Forelimb muscle (tissue), 1 donor: ENCODE measurements around the gene SLC35E1. TPM values are rescaled to one million over a fixed set of nuclear protein-coding genes. Genes with fewer than 3 reads are reported as not detected.
"Not testable (repeated sequence)": the region's sequence is repeated elsewhere in the genome, so short reads cannot be mapped to it uniquely, and the experiment has no call there.

Experiments used
- DNase-seq: peaks from one replicate; pipeline ENCODE4 v3.0.0-alpha.2; 2013; ENCODE audit warnings: low read depth
- polyA plus RNA-seq: library from polyadenylated mRNA; unstranded; fragments of 120-200 nt; gene quantifications from one replicate; pipeline ENCODE4 v1.2.1, GENCODE V29; 2013; ENCODE audit not compliant: insufficient read length

SLC35E1 gene
- polyA plus RNA-seq, 1 donor, result 29.9 TPM

DNA sequence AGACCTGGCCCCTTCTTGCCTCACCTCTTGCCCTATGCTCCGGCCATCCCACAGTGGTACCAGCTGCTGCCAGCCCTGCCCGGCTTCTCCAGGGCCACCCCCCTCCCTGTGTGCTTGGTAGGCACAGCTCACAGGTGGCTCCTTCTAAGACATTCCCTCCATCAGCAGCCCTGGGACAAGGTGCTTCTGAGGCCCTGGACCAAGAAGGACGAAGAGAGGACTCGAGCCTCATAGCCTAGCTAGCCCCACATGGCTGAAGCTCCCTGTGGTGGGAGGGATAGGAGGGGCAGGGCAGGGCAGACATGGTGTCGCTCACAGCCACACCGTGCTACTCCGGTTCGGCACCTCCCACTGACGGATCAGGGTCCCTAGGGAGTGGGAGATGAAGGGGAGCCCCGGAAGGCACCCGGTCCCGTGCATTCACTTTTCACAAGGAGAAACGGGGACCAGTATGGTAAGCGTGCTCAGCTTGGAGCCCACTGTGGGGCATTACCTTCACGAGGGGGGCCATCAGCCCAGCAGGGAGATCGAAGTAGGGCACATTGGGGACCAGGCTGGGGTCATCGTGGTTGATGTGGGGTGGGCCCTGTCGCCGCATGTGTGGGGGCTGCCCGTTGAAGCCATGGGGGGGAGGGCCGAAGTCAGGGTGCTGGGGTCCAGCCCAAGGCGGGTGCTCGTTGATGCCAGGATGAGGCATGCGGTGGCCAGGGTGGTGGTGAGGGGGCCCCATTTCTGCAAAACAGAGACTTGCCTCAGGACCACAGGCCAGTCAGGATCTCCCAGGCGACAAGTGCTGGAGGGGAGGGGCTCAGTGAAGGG, 49.4 kb downstream of the SLC35E1 start:
- no peak for DNase-seq

DNA sequence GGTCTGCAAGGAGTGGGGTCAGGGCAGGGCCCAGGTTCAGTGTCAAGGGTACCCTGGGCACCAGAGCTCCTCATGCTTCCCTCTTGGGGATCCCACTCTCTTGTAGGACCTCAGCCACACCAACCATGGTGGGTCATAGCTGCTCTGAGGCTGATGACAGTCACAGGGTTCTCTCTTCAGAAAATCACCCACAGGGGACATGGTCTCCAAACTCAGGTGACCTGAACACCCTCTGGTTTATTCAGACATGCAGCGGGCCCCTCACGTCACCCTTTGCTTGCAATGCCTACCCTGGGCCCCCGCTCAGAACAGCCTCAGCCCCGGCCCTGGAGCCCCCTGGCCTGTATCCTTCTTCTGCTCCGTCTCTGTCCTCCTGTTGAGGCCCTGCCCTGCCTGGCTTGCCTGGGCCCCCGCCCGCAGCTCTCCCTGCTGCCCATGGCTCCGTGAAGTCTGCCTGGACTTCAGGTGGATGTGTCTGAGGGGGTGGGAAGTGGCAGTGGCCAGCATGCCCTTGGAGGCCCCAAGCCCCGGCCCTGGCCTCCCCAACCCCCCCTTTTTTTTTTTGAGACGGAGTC, 50.4 kb downstream of the SLC35E1 start:
- no peak for DNase-seq

DNA sequence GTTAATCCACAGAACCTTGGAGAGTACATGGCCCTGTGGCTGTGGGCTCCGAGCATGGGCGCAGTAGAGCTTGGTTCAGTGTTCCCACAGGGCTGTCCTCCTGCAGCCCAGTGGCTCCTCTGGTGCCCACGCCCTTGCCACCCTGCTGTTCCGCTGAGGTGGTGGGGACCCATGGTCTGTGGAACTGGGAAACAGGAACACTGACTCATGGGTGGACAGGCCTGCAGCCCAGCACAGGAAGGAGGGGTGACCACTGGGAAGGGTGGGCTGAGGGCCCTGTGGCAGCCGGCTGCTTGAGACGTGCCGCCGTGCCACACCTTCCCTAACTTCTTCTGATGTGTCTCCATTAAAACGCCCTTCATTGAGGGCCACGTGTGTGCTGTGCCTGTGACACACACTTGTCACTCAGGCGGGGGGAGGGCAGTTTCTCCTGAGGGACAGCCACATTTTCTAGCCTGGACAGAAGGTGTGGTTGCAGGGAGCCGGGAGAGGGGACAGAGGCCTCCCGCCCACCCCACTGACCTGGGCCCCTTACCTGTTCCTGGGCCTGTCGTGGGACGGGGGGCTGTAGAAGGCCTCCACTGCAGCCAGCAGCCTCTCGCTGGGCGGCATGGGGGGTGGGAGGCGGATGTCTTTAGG, 51.1 kb downstream of the SLC35E1 start:
- DNase-seq, result no peak

DNA sequence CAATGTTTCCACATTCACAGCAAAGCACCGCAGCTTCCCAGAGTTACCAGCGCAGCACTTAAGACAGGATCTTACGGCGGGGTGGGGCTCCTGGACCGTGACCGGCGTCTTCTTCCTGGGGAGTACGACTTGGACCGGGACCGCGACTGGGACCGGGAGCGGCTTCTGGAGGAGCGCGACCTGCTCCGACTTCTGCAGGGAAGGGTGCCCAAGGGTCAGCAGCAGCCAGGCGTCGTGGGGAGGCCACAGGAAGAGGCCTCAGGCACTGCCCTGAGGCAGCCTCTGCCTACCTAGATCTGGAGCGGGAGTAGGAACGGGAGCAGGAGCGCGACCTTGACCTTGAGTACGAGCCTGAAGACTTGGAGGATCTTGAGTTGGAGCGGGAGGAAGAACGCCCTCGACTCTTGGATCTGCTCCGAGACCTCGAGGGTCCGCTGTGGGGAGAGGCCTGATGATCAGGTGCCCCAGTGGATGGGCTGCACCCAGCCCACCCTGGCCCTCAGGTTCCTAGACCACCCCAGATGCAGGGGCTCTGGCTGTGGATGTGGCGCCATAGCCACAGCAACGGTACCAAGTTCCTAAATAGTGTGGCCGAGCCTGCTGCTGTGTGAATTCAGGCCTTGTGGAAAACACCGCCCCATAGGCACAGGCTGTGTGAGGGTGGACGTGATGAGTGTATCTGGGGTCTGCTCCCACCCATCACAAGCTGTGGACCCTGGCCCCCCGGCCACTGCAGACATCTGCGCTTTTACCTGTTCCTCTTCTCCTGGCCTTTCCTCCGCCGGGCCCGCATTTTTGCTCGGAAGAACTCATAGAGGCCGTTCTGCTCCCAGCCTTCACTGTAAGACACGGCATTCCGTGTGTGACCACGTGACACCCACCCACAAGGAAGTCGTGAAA, 51.9 kb downstream of the SLC35E1 start:
- no peak for DNase-seq

DNA sequence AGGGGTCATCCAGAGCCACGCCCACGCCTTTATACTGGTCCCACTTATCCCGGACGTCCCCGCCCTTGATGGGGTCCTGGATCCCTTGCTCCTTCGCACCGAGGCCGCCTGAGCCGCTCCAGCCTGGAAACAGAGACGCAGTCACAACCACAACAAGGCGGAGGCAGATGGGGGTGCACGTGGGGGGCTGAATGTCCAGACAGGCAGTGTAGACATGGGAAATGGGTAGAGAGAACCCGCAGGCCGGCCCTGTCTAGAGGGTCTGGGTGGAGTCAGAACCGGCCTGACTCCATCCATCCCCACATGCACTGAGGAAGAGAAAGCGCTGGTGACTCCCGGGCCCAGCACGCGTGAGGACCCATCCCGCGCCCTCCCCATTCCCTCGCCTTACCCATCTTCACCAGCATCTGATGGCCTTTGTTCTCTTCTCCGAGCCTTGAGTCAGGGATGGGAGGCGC, 53.0 kb downstream of the SLC35E1 start:
- DNase-seq, result no peak

DNA sequence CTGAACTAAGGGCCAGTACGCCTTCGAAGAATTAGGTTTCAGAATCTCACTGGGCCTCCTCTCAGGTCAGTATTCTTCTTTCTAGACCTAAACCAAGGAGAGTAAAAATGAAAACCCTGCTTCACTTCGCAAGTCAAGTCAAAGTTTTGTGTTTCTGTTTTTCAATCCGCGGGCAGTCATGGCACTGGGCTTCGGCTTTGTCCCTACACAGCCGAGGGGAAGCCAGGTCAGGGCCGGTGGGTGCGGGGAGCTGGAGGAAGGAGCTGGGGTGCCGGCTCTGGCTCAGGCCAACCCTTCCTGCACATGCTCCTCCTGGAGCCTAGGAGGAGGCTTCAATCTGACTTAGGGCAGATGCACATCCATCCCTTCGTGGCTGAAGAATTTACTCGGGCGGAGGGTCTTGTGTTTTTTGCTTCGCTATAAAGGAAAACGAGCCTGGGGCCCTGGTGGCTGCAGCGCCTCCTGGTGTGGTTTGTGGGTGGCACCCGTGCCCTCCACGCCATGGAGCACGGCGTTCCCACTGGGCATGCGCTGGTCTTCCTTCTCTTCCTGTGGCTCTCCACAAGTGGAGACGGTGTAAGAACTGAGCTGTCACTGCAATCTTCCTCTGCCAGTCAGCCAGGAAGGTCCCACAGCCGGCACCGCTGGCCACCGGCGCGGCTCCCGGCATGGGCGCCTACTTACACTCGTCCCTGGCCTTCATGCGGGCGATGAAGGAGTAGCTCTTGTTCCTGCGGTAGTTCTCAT, 53.6 kb downstream of the SLC35E1 start:
- no peak for DNase-seq

DNA sequence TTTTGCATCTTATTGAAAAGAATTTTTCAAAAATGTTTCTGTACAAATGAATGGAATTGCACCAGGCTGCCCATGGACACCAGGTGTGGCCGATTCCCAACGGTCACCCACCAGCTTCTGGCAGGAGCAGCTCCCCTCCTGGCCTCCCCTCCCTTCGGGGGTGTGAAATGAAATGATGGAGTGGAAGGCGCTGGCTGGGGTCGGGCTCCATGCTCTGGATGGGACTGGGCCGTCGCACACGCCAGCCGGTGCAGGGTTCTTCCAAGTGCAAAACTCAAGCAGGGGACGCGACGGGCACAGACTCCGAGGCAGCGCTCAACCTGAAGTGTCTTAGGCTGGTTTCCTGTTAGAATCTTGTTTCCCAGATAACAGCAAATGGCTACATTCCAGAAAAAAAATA, 54.2 kb downstream of the SLC35E1 start:
- no peak for DNase-seq

DNA sequence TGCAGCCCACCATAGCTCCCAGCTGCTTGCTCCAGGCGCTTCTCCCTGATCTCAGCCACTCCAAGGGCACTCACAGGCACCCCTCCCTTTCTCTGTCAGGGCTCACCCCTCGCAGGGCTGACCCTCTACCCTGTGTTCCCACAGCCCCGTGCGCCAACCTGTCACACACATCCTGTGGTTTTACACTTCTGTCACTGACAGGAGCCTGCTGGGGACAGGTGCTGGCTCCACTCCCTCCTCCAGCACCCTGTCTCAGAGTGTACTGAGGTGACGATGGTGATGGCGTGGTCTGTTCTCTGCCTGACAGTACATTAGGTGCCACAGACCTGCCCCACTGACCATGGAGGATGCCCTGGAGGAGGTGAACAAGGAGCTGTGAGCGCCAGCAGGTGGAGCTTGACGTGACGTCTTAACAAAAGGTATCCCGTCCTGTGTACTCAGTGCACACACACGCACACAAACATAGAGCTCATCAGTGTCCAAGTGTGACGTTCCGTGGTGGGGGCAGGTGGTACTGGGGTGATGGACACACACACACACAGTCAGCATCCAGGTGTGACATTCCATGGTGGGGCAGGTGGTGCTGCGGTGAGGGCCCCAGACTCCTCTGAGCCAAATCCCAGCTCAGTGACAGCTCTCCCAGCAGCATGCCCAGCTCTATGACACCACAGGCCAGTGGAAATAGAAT, 55.1 kb downstream of the SLC35E1 start:
- no peak for DNase-seq

DNA sequence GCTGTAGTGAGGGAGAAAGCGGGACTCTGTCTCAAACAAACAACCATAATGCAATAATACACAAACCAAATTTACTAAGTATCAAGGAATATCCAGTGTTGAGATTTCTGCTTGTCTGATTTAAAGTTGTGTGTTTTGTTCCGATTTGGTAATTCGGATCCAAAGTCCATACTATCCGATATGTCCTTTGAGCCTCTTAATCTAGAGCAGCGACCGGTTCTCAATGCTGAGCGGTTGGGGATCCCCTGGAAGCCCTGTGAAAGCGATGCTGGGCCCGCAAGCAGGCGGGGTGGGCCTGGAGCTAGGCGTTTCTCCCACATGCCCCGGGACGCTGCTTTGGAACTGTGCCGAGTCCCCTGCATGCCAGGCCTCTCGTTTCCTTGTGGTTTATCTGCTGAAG, 55.8 kb downstream of the SLC35E1 start:
- no peak for DNase-seq

DNA sequence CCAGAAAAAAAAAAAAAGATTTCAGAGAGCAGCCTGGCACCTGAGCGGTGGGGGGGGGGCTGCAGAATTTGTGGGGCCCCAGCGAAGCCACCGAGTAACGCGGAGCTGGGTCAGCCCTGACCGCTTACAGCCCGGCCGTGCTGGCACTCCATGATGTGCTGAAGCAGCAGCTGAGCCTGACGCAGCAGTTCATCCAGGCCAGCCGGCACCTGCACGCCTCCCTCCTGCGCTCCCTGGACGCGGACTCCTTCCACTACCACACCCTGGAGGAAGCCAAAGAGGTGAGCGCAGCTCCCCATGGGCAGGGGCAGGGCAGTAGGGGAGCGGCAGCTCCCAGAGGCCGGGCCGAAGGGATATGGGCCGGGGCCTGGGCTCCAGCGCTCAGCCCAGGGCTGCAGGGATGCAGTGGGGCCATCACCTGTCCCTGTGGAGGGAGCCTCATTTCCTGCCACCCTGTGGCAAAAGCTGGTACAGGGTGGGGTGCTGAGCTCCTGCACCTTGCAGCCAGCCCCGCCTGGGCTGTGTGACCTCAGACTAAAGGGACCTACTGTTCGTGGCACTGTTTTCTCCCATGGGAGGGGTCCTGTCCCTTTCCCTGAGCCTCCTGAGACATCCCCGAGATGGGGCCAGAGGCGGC, 57.7 kb downstream of the SLC35E1 start:
- DNase-seq, result no peak

DNA sequence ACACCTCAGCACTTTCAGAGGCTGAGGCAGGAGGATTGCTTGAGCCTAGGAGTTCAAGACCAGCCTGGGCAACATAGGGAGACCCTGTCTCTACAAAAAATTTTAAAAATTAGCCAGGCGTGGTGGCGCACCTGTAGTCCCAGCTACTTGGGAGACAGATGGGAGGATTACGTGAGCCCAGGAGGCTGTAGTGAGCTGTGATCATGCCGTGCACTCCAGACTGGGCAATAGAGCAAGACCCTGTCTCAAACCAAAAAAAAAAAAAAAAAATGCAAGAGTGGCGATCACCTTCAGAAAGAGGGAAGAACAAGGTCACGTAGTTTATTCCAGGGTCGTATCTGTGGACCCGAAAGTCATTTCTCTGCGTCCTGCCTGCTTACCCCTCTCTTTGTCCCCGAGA, 59.6 kb downstream of the SLC35E1 start:
- DNase-seq, result not testable (repeated sequence)

DNA sequence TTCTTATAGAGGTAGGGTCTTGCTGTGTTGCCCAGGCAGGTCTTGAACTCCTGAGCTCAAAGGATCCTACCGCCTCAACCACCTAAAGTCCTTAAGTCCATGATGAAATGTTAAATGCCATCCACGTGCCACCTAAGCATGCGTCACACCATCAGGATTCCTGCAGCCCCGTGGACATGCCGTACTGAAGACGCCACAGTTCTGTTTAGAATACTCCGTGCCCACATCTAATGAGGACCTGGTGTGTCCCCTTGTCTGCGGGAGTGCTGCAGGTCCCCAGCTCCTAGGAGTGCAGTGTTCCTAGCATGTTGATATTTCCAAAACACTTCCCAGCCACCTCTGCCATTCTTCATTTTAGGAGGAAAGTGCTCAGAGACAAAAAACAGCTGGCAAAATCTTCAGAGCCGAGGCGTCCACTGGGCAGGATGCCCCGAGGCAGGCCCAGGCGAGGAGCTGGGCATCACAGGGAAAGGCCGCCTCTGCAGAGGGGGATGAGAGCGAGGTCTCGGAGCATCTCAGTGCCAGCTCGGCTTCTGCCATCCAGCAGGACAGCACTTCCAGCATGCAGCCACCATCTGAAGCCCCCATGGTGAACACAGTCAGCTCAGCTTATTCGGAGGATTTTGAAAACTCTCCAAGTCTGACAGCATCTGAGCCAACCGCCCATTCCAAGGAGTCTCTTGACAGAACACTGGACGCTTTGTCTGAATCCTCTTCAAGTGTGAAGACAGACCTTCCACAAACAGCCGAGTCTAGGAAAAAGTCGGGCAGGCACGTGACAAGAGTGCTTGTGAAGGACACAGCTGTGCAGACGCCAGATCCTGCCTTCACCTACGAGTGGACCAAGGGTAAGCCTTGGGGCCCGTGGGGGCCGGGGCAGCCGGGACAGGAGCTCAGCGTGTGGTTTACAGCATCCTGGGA, 62.8 kb downstream of the SLC35E1 start:
- DNase-seq, result no peak

DNA sequence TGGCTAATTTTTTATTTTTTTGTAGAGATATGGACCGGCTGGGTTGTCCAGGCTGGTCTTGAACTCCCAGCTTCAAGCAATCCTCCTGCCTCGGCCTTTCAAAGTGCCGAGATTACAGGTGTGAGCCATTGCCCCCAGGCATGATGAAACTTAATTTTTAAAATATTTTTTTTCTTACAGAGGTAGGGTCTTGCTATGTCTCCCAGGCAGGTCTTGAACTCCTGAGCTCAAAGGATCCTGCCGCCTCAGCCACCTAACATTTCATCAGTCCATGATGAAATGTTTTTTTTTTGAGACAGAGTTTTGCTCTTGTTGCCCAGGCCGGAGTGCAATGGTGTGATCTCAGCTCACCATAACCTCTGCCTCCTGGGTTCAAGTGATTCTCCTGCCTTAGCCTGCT, 63.7 kb downstream of the SLC35E1 start:
- DNase-seq, result no peak

DNA sequence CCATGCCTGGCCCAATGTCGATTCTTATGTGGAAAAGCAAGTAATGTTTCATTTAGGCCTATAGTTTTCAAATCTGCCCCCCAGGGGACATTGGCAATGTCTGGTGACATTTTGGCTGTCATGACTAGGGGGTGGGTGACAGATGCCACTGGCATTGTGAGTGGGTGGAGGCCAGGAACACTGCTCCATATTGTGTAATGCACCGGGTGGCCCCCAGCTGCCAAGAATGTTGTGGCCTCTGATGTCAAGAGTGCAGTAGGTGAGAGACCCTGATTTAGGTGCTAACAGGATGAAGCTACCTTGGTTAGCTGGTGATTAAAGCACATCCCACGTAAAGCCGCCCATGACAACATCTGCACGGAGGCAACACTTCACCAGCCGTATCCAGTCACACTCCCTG, 65.3 kb downstream of the SLC35E1 start:
- no peak for DNase-seq

DNA sequence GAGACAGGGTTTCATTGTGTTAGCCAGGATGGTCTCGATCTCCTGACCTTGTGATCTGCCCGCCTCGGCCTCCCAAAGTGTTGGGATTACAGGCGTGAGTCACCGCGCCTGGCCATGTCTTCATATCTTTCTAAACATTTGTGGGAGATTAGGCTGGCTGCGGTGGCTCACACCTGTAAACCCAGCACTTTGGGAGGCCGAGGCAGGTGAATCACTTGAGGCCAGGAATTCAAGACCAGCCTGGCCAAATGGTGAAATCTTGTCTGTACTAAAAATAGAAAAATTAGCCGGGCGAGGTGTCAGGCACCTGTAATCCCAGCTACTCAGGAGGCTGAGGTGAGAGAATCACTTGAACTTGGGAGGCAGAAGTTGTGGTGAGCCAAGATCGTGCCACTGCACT, 66.1 kb downstream of the SLC35E1 start:
- not testable (repeated sequence) for DNase-seq

DNA sequence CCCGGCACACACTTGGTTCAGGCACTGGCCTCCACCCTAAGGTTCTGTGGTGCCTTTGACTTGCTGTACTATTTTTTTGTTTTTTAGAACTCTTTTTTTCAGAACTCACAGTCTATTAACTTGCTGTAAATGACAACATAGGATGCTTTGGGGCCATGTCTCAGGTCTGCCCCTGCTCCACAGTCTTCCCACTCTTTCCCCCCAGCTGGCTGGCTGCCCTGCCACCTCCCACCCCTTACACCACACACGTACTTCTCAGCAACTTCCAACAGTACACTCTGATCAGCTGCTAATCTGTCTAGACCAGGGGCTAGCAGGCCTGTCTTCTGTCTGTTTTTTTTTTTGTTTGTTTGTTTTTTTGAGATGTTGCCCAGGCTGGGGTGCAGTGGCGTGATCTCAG, 67.9 kb downstream of the SLC35E1 start:
- no peak for DNase-seq
